Peyer's patch (tissue), 4 donors: ENCODE data around the gene LRRC4B.

ENCODE experiments used
- POLR2A ChIP-seq, 2 donors: fragments of 450-650 bp; IDR thresholded peaks; one replicate each; pipeline ENCODE4 v1.5.1; 2017; ENCODE audit warnings: antibody characterized with exemption in 2 of 2, mild to moderate bottlenecking in 2 of 2, moderate library complexity in 2 of 2
- TF ChIP-seq, protein P1 (sequence below), 6 experiments: fragments of 450-650 bp in 4 of 6; fragments of 200-600 bp in 2 of 6; sonication (generic) in 1 of 6; IDR thresholded peaks; one replicate each; pipeline ENCODE4 v1.5.1; 2017 to 2019; ENCODE audit warnings: antibody characterized with exemption in 6 of 6, mild to moderate bottlenecking in 3 of 6, moderate library complexity in 1 of 6

DNA sequence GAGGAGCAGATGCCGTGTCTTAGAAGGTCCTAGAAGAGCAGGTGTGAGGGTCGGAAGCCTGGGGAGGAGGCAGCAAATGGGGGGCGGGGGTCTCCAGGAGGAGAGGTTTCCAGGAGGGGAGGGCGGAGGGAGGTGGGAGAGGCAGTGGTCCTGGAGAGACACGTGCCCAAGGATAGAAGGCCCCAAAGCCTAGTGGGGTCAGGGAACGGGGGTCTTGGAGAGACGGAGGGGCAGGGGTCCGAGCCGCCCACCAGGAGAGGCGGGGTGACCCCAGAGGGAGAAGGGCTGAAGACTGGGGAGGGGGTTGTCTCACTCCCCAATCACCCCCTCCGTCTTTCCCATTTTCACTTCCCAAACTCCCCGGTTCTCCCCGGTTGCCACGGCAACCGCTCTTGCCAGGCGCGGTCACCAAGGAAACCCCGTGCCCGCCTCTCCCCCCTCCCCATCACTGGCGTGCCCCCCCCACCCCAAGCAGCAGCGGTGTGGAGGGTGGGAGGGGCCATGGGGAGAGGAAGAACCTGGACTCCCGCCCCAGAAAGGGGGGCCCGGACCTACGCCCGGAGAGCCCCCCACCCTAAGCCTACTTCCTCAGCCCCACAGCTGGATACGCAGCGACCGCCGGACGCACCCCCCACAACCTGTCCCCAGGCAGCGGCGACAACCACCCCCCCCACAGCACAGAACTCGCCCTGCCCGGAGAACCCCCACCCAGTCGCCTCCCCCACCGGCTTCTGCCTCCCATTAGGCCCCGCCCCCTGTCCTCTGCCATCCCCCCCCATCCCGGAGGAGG, 988 bp downstream of the LRRC4B start:
- TF ChIP-seq, protein P1, sequence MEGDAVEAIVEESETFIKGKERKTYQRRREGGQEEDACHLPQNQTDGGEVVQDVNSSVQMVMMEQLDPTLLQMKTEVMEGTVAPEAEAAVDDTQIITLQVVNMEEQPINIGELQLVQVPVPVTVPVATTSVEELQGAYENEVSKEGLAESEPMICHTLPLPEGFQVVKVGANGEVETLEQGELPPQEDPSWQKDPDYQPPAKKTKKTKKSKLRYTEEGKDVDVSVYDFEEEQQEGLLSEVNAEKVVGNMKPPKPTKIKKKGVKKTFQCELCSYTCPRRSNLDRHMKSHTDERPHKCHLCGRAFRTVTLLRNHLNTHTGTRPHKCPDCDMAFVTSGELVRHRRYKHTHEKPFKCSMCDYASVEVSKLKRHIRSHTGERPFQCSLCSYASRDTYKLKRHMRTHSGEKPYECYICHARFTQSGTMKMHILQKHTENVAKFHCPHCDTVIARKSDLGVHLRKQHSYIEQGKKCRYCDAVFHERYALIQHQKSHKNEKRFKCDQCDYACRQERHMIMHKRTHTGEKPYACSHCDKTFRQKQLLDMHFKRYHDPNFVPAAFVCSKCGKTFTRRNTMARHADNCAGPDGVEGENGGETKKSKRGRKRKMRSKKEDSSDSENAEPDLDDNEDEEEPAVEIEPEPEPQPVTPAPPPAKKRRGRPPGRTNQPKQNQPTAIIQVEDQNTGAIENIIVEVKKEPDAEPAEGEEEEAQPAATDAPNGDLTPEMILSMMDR (IDR thresholded peaks at IDR 0.05), result no peak
- no peak for TF ChIP-seq POLR2A (IDR thresholded peaks at IDR 0.05)
